Tibial nerve (tissue), 4 donors: ENCODE results near the gene PGBD5. TPM values are rescaled to one million over a fixed set of nuclear protein-coding genes. Genes with fewer than 3 reads are reported as not detected.

Source experiments
- DNase-seq, 2 donors: peaks; one replicate each; pipeline ENCODE4 v3.0.0-alpha.2; 2019; ENCODE audit warnings: low spot score in 2 of 2
- H3K27ac ChIP-seq, 4 donors: fragments of 200-600 bp; sonication (generic) in 3 of 4; one replicate each; pipeline ENCODE4 v1.5.1; 2017 to 2019; ENCODE audit warnings: mild to moderate bottlenecking in 1 of 4
- H3K27me3 ChIP-seq, 2 donors: fragments of 200-600 bp; sonication (generic) in 1 of 2; one replicate each; pipeline versions ENCODE4 v1.5.1 to v1.6.0; 2017 to 2019
- H3K36me3 ChIP-seq, 3 donors: fragments of 200-600 bp; sonication (generic); one replicate each; pipeline ENCODE4 v1.5.1; 2018 to 2019
- H3K4me1 ChIP-seq, 4 donors: fragments of 200-600 bp; sonication (generic) in 3 of 4; one replicate each; pipeline ENCODE4 v1.5.1; 2017 to 2019
- H3K4me3 ChIP-seq, 4 donors: fragments of 200-600 bp; sonication (generic) in 3 of 4; one replicate each; pipeline ENCODE4 v1.5.1; 2017 to 2019; ENCODE audit warnings: mild to moderate bottlenecking in 1 of 4, moderate library complexity in 1 of 4
- H3K9me3 ChIP-seq, 4 donors: fragments of 200-600 bp; sonication (generic) in 3 of 4; one replicate each; pipeline ENCODE4 v1.5.1; 2017 to 2019
- CTCF ChIP-seq, 5 experiments: fragments of 200-600 bp in 3 of 5; fragments of 450-650 bp in 2 of 5; sonication (generic) in 3 of 5; IDR thresholded peaks; one replicate each; pipeline ENCODE4 v1.5.1; 2016 to 2019; ENCODE audit warnings: antibody characterized with exemption in 5 of 5, mild to moderate bottlenecking in 3 of 5, moderate library complexity in 2 of 5
- EP300 ChIP-seq, 2 donors: sonication (generic); formaldehyde crosslinking; IDR thresholded peaks; one replicate each; pipeline ENCODE4 v1.6.1; 2017; ENCODE audit warnings: antibody characterized with exemption in 2 of 2, mild to moderate bottlenecking in 1 of 2
- POLR2A ChIP-seq, 2 donors: fragments of 450-650 bp; IDR thresholded peaks; one replicate each; pipeline ENCODE4 v1.6.1; 2017; ENCODE audit warnings: antibody characterized with exemption in 2 of 2, mild to moderate bottlenecking in 2 of 2, moderate library complexity in 2 of 2
- WGBS, 2 donors: methylation state at CpG; one replicate each; pipeline ENCODE4 v1.1.5; 2018; 5-methylcytosine and 5-hydroxymethylcytosine counted together
- total RNA-seq, 4 donors: library from RNA; depleted of rRNA; stranded (reverse); fragments of >200 nt; gene quantifications; one replicate each; pipeline ENCODE4 v1.1.0, GENCODE V29; 2016

Gene PGBD5
- total RNA-seq, 4 donors from 2014 or later = 1.4 to 5.1 (median 2.2) TPM

GRCh38 chr1:230392920-230393521, 33.1 kb downstream of the PGBD5 start:
- 80 to 84% methylated on average over 9 of the region's 9 CpGs for WGBS, 2 donors
- no peak for DNase-seq
- Histone ChIP-seq H3K4me1 (no peaks in the 10 kb centered on the region), H3K36me3 (no peaks in the 10 kb centered on the region), H3K9me3 (peaks cover 0 to 20% (median 0%) of the 10 kb centered on the region in 4 donors), H3K4me3 (no peak overlapping the region), H3K27me3 (no peaks in the 10 kb centered on the region), H3K27ac (no peak overlapping the region)
- TF ChIP-seq CTCF (IDR thresholded peaks at IDR 0.05) (no peak), POLR2A (IDR thresholded peaks at IDR 0.05) (no peak), EP300 (IDR thresholded peaks at IDR 0.05) (no peak)

DNA sequence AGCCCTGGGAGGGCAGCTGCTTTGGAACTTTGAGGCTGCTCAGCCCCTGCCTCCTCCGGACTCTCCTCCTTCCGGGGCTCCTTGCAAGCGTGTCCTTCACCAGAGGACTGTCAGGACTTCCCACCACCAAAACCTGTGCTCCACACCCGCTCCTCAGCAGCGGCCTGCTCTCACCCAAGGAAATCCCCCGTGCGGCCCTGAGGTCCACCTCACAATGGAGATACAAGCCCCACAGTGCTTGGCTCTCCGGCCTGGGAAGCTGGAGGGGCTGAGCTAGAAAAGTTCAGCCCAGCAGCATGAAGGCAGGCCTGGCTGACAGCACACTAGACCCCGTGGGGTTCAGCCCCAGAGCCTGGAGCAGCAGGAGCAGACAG, 33.6 kb downstream of the PGBD5 start:
- no peaks in the 10 kb centered on the region for H3K4me1 ChIP-seq
- no peak overlapping the region for H3K27ac ChIP-seq
- H3K36me3 ChIP-seq = no peaks in the 10 kb centered on the region
- WGBS, 2 donors = 50 to 62% methylated on average over 8 to 9 of the region's 9 CpGs
- H3K27me3 ChIP-seq = no peaks in the 10 kb centered on the region
- no peak overlapping the region for H3K4me3 ChIP-seq
- H3K9me3 ChIP-seq = peaks cover 0 to 20% (median 0%) of the 10 kb centered on the region in 4 donors
- DNase-seq = no peak
- TF ChIP-seq POLR2A (IDR thresholded peaks at IDR 0.05) (no peak), CTCF (IDR thresholded peaks at IDR 0.05) (no peak), EP300 (IDR thresholded peaks at IDR 0.05) (no peak)

DNA sequence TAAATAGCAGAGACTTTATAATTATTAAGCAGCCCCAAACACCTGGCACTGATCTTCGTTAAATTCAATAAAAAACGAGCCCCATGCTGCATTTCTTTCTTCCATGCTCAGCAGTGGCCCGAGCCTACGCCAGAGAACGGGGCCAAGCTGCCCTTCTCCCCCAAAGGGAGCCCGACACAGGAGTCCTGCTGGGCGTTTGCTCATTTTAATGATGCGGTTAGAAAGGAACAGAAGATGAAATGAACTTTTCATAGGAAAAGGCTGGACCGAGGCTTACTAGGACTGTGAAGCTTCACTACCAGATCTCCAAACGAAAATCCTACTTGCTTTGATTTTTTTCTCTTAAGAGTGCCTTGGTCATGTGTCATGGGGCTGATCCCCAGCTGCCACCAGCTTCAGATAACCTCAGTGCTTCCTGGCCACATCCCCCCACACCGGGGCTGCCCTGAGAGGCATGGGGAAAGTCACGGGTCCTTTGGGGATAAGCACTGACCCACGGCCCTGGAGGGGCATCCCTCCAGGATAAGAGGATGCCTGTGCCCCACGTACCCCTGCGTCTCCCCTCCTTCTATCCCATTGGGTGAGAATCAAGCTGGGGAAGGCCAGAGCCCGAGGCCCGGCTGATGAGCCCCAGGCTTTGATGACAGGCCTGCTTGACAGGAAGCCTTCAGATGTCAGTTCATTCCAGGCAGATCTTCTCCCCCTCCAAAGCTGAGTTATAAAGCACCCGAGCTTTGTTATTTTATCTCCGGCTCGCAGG, 34.2 kb downstream of the PGBD5 start:
- H3K4me1 ChIP-seq = no peaks in the 10 kb centered on the region
- H3K27me3 ChIP-seq = no peaks in the 10 kb centered on the region
- no peaks in the 10 kb centered on the region for H3K36me3 ChIP-seq
- TF ChIP-seq CTCF (IDR thresholded peaks at IDR 0.05) (no peak), EP300 (IDR thresholded peaks at IDR 0.05) (no peak), POLR2A (IDR thresholded peaks at IDR 0.05) (no peak)
- no peak overlapping the region for H3K4me3 ChIP-seq
- H3K27ac ChIP-seq = no peak overlapping the region
- peaks cover 0 to 20% (median 0%) of the 10 kb centered on the region in 4 donors for H3K9me3 ChIP-seq
- no peak for DNase-seq
- WGBS, 2 donors = 41 to 48% methylated on average over 20 of the region's 20 CpGs

- DNase-seq = no peak
- WGBS, 2 donors = 92 to 100% methylated on average over 2 of the region's 2 CpGs
- Histone ChIP-seq H3K9me3 (peaks cover 0 to 20% (median 0%) of the 10 kb centered on the region in 4 donors), H3K27me3 (no peaks in the 10 kb centered on the region), H3K27ac (no peak overlapping the region), H3K4me1 (no peaks in the 10 kb centered on the region), H3K4me3 (no peak overlapping the region), H3K36me3 (no peaks in the 10 kb centered on the region)
- TF ChIP-seq EP300 (IDR thresholded peaks at IDR 0.05) (no peak), CTCF (IDR thresholded peaks at IDR 0.05) (no peak), POLR2A (IDR thresholded peaks at IDR 0.05) (no peak)
Observed at GRCh38 chr1:230390371-230390770, 35.8 kb downstream of the PGBD5 start.

- TF ChIP-seq CTCF (IDR thresholded peaks at IDR 0.05) (no peak), POLR2A (IDR thresholded peaks at IDR 0.05) (no peak), EP300 (IDR thresholded peaks at IDR 0.05) (no peak)
- 95% methylated on average over 12 of the region's 12 CpGs for WGBS, 2 donors
- Histone ChIP-seq H3K27ac (no peak overlapping the region), H3K27me3 (no peaks in the 10 kb centered on the region), H3K4me1 (no peaks in the 10 kb centered on the region), H3K4me3 (no peak overlapping the region), H3K9me3 (peaks cover 0 to 8% (median 0%) of the 10 kb centered on the region in 4 donors), H3K36me3 (no peaks in the 10 kb centered on the region)
- DNase-seq = no peak
Observed at GRCh38 chr1:230387876-230388275, 38.3 kb downstream of the PGBD5 start.
